Endothelial cell of umbilical vein (primary cell): ENCODE measurements around the gene MYT1.

Experiments used
- CTCF ChIP-seq, 2 donors: IDR thresholded peaks; 1 replicate in 1 of 2; 2 replicates in 1 of 2; pipeline ENCODE4 v1.5.1; 2011; ENCODE audit warnings: low read length in 2 of 2, mild to moderate bottlenecking in 2 of 2, moderate library complexity in 2 of 2, control low read depth in 1 of 2, inconsistent platforms in 1 of 2, low read depth in 1 of 2; ENCODE audit not compliant: insufficient read depth in 1 of 2; ENCODE audit errors: extremely low read depth in 1 of 2
- EZH2 ChIP-seq: IDR thresholded peaks from 2 replicates; pipeline ENCODE4 v1.6.1; 2012; ENCODE audit warnings: borderline replicate concordance, low read depth, mild to moderate bottlenecking, moderate library complexity, low read length, inconsistent platforms; ENCODE audit not compliant: severe bottlenecking
- GATA2 ChIP-seq: IDR thresholded peaks from 2 replicates; pipeline ENCODE4 v1.7.0; 2011; ENCODE audit warnings: low read depth, mild to moderate bottlenecking, moderate library complexity, mixed read lengths, low read length; ENCODE audit not compliant: insufficient read length, insufficient read depth
- JUN ChIP-seq: IDR thresholded peaks from 2 replicates; pipeline ENCODE4 v1.6.1; 2011; ENCODE audit warnings: borderline replicate concordance, low read depth; ENCODE audit not compliant: insufficient read length, insufficient read depth
- MYC ChIP-seq: IDR thresholded peaks from one replicate; pipeline ENCODE4 v1.6.1; 2011; ENCODE audit warnings: mild to moderate bottlenecking, low read depth, low read length
- POLR2A ChIP-seq: IDR thresholded peaks from 2 replicates; pipeline ENCODE4 v1.6.1; 2012; ENCODE audit warnings: low read depth, mild to moderate bottlenecking, control low read depth, low read length
- TF ChIP-seq, protein P1 (sequence below): IDR thresholded peaks from 2 replicates; pipeline ENCODE4 v1.6.1; 2011; ENCODE audit not compliant: insufficient read depth, insufficient read length

GRCh38 chr20:64280460-64280843, 116.2 kb downstream of the MYT1 start:
- TF ChIP-seq POLR2A (no peak), EZH2 (no peak), GATA2 (no peak), CTCF (IDR thresholded peaks at IDR 0.05; ENCODE audit: extremely low read depth in 1 of 2, insufficient read depth in 1 of 2, low read depth in 1 of 2, low read length in 2 of 2) (no peak), JUN (no peak), MYC (no peak)
- TF ChIP-seq, protein P1, sequence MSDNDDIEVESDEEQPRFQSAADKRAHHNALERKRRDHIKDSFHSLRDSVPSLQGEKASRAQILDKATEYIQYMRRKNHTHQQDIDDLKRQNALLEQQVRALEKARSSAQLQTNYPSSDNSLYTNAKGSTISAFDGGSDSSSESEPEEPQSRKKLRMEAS = no peak
